HEK293 (cell line): ENCODE data around the gene TANC1.

Experiments
- BCL6B ChIP-seq: fragments of 450-650 bp; formaldehyde crosslinking; IDR thresholded peaks from 2 replicates; pipeline ENCODE4 v1.5.1; 2017; ENCODE audit warnings: missing biosample characterization, missing genetic modification characterization
- CTCF ChIP-seq: fragments of 450-650 bp; formaldehyde crosslinking; IDR thresholded peaks from 2 replicates; pipeline ENCODE4 v1.5.1; 2016; ENCODE audit warnings: missing biosample characterization, missing genetic modification characterization
- FEZF1 ChIP-seq: fragments of 450-650 bp; formaldehyde crosslinking; IDR thresholded peaks from 2 replicates; pipeline ENCODE4 v1.5.1; 2016; ENCODE audit warnings: missing biosample characterization, missing genetic modification characterization
- ZBTB21 ChIP-seq: fragments of 450-650 bp; formaldehyde crosslinking; IDR thresholded peaks from 2 replicates; pipeline ENCODE4 v1.5.1; 2017; ENCODE audit warnings: missing biosample characterization, missing genetic modification characterization
- ZNF121 ChIP-seq: fragments of 450-650 bp; formaldehyde crosslinking; IDR thresholded peaks from 2 replicates; pipeline ENCODE4 v1.5.1; 2016; ENCODE audit warnings: missing biosample characterization, missing genetic modification characterization
- ZNF335 ChIP-seq: fragments of 450-650 bp; formaldehyde crosslinking; conservative IDR thresholded peaks from 2 replicates; pipeline ENCODE4 v1.5.1; 2016; ENCODE audit warnings: missing biosample characterization, missing genetic modification characterization

GRCh38 chr2:159195697-159196096 lies 227.3 kb downstream of the TANC1 start:
- TF ChIP-seq CTCF (tag by site-specific recombination) (no peak), BCL6B (tag by site-specific recombination) (no peak), FEZF1 (tag by site-specific recombination) (no peak), ZNF335 (tag by site-specific recombination) (no peak), ZNF121 (no peak), ZBTB21 (tag by site-specific recombination) (no peak)
